Suprapubic skin (tissue), 4 donors: ENCODE data around the gene PACS2. TPM values are rescaled to one million over a fixed set of nuclear protein-coding genes. Genes with fewer than 3 reads are reported as not detected.
A peak's percentile ranks its signal among the peaks of the same experiment; 100 is the strongest.

Experiments
- DNase-seq, 2 donors: peaks; one replicate each; pipeline ENCODE4 v3.0.0-alpha.2; 2019; ENCODE audit warnings: low spot score in 2 of 2
- H3K27ac ChIP-seq: fragments of 200-600 bp; sonication (generic); one replicate; pipeline ENCODE4 v1.5.1; 2019
- H3K27me3 ChIP-seq: fragments of 200-600 bp; sonication (generic); one replicate; pipeline ENCODE4 v1.5.1; 2019
- H3K36me3 ChIP-seq: fragments of 200-600 bp; sonication (generic); one replicate; pipeline ENCODE4 v1.5.1; 2019
- H3K4me1 ChIP-seq: fragments of 200-600 bp; sonication (generic); one replicate; pipeline ENCODE4 v1.5.1; 2019
- H3K4me3 ChIP-seq: fragments of 200-600 bp; sonication (generic); one replicate; pipeline ENCODE4 v1.5.1; 2019; ENCODE audit warnings: mild to moderate bottlenecking
- H3K9me3 ChIP-seq: fragments of 200-600 bp; sonication (generic); one replicate; pipeline ENCODE4 v1.5.1; 2019
- EP300 ChIP-seq: sonication (generic); formaldehyde crosslinking; IDR thresholded peaks from one replicate; pipeline ENCODE4 v1.6.1; 2017; ENCODE audit warnings: antibody characterized with exemption
- POLR2A ChIP-seq, 2 donors: fragments of 450-650 bp; IDR thresholded peaks; one replicate each; pipeline ENCODE4 v1.6.1; 2017; ENCODE audit warnings: antibody characterized with exemption in 2 of 2, mild to moderate bottlenecking in 2 of 2, moderate library complexity in 2 of 2
- POLR2AphosphoS5 ChIP-seq, 3 donors: sonication (generic); formaldehyde crosslinking; IDR thresholded peaks; one replicate each; pipeline ENCODE4 v1.6.1; 2017; ENCODE audit warnings: antibody characterized with exemption in 3 of 3
- WGBS: methylation state at CpG from one replicate; pipeline ENCODE4 v1.1.5; 2018; 5-methylcytosine and 5-hydroxymethylcytosine counted together
- total RNA-seq, 4 donors: library from RNA; depleted of rRNA; stranded (reverse); fragments of >200 nt; gene quantifications; one replicate each; pipeline ENCODE4 v1.1.0, GENCODE V29; 2016
- TF ChIP-seq, protein P1 (sequence below), 2 donors: fragments of 200-600 bp in 1 of 2; fragments of 450-650 bp in 1 of 2; sonication (generic) in 1 of 2; IDR thresholded peaks; one replicate each; pipeline ENCODE4 v1.5.1; 2016 to 2019; ENCODE audit warnings: antibody characterized with exemption in 2 of 2, mild to moderate bottlenecking in 1 of 2, moderate library complexity in 1 of 2

PACS2 gene
- total RNA-seq, 4 donors from 2014 or later: 41.9 to 100 (median 66.6) TPM

DNA sequence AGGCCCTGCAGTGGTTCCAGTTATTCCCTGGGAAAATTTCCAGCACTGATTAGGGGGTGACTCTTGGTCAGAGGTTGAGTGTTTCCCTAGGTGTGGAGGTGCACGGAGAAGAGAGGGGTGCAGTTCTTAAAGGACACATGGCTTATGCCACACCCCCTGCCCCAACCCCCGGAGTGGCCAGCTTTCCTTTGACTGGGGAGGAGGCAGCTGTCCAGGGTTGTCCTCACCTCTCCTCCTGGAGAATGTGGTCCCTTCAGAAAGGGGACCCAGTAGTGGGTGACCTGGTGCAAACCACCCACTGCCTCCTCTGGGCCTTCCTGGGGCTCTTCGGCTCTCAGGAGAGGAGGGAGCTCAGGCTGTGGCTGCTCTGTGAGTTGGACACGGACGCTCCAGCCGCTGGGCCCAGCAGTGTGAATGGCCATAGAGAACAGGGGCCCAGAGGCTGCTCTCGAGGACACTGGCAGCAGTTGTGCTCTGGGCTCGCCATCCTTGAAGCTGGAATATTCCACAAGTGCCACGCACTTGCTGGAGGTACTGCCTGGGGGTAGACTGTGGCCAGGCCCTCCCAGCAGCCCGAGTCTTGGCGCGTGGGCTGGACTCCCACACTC is 13.6 kb downstream of the PACS2 start:
- Histone ChIP-seq H3K27ac (no peak overlapping the region), H3K4me1 (peaks cover 21% of the 10 kb centered on the region), H3K4me3 (no peak overlapping the region), H3K9me3 (no peaks in the 10 kb centered on the region), H3K27me3 (no peaks in the 10 kb centered on the region), H3K36me3 (no peaks in the 10 kb centered on the region)
- TF ChIP-seq EP300 (no peak), POLR2A (IDR thresholded peaks at IDR 0.05) (no peak), POLR2AphosphoS5 (IDR thresholded peaks at IDR 0.05) (no peak)
- TF ChIP-seq, protein P1, sequence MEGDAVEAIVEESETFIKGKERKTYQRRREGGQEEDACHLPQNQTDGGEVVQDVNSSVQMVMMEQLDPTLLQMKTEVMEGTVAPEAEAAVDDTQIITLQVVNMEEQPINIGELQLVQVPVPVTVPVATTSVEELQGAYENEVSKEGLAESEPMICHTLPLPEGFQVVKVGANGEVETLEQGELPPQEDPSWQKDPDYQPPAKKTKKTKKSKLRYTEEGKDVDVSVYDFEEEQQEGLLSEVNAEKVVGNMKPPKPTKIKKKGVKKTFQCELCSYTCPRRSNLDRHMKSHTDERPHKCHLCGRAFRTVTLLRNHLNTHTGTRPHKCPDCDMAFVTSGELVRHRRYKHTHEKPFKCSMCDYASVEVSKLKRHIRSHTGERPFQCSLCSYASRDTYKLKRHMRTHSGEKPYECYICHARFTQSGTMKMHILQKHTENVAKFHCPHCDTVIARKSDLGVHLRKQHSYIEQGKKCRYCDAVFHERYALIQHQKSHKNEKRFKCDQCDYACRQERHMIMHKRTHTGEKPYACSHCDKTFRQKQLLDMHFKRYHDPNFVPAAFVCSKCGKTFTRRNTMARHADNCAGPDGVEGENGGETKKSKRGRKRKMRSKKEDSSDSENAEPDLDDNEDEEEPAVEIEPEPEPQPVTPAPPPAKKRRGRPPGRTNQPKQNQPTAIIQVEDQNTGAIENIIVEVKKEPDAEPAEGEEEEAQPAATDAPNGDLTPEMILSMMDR (IDR thresholded peaks at IDR 0.05): no peak
- whole genome bisulfite sequencing: 80% methylated on average over 5 of the region's 12 CpGs
- DNase-seq: no peak

DNA sequence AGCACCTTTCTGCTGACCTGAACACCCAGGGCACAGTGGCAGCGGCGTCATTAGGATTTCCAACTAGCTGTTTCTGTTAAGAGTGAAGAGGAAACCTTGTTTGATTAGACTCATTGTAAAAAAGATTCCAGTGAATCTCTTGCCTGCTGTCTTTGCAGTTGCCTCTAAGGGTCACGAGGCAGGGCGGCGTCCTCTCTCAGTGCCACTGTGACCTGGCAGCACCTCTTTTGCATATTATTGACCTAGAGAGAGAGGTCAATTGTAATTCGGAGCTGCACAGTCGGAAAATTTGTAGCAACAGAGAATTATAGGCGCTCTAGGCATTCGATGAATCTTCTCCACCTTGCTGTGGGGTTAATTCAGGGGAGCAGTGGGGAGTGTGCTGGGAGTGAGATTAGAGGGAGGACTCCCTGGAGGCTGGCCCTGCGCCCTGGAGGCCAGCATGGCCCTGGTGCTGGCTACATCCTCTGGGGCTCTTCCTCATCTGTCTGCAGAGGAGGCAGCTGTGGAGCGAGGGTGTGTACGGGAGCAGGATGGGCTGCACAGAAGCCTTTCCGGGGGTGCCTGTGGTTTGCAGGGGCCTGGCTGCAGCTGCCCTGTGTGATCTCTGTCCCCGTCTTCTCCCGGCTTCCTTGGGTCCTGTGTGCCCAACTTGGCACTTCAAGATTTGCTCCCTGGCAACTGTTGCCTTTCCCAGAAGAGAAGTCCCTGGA is 14.3 kb downstream of the PACS2 start:
- H3K4me1 ChIP-seq: peaks cover 21% of the 10 kb centered on the region
- no peak overlapping the region for H3K4me3 ChIP-seq
- 82% methylated on average over 9 of the region's 15 CpGs for WGBS
- no peaks in the 10 kb centered on the region for H3K36me3 ChIP-seq
- H3K9me3 ChIP-seq: no peaks in the 10 kb centered on the region
- H3K27ac ChIP-seq: no peak overlapping the region
- no peak for DNase-seq
- TF ChIP-seq POLR2AphosphoS5 (IDR thresholded peaks at IDR 0.05): no peak
- no peak for TF ChIP-seq POLR2A (IDR thresholded peaks at IDR 0.05)
- no peak for TF ChIP-seq EP300
- TF ChIP-seq, protein P1 (IDR thresholded peaks at IDR 0.05): no peak
- no peaks in the 10 kb centered on the region for H3K27me3 ChIP-seq

- Histone ChIP-seq H3K9me3 (no peaks in the 10 kb centered on the region), H3K27me3 (no peaks in the 10 kb centered on the region), H3K4me3 (no peak overlapping the region), H3K36me3 (no peaks in the 10 kb centered on the region), H3K4me1 (peaks cover 21% of the 10 kb centered on the region), H3K27ac (peak overlapping the region; percentile 19)
- WGBS: 74% methylated on average over 7 of the region's 17 CpGs
- no peak for DNase-seq
- no peak for TF ChIP-seq POLR2AphosphoS5 (IDR thresholded peaks at IDR 0.05)
- TF ChIP-seq, protein P1 (IDR thresholded peaks at IDR 0.05): no peak
- TF ChIP-seq EP300: no peak
- TF ChIP-seq POLR2A (IDR thresholded peaks at IDR 0.05): no peak
Measured at GRCh38 chr14:105329411-105330150, 15.0 kb downstream of the PACS2 start.

DNA sequence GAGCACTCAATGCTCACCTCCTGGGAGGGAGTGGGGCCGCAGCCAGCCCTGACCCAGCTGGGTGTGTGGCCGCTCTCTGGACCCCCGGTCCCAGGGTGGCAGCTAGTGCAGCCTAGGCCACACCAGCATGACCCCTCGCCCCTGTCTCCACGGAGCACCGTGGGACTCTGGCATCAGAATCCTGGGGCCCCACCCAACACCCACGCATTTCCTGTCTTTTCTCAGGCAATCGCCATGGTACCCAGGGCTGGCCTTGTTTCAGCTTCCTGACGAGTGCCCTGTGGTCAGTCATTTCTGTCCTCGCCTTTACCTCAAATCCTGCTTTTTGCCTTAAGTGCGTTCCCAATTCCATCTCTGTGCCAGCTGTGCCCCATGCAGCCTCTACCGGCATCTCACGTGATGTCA is 15.9 kb downstream of the PACS2 start:
- Histone ChIP-seq H3K36me3 (no peaks in the 10 kb centered on the region), H3K9me3 (no peaks in the 10 kb centered on the region), H3K27ac (no peak overlapping the region), H3K27me3 (no peaks in the 10 kb centered on the region), H3K4me3 (no peak overlapping the region), H3K4me1 (peaks cover 21% of the 10 kb centered on the region)
- no peak for DNase-seq
- 41% methylated on average over 10 of the region's 13 CpGs for WGBS
- TF ChIP-seq, protein P1 (IDR thresholded peaks at IDR 0.05): no peak
- TF ChIP-seq POLR2AphosphoS5 (IDR thresholded peaks at IDR 0.05): no peak
- TF ChIP-seq EP300: no peak
- no peak for TF ChIP-seq POLR2A (IDR thresholded peaks at IDR 0.05)
